Activated naive CD8-positive, alpha-beta T cell treated with anti-CD3 and anti-CD28 coated beads, Interleukin-2, amount 10 ng/mL, durations not matched to agents 7 days and 5 days (primary cell): ENCODE data around the gene ELAVL4. TPM values are rescaled to one million over a fixed set of nuclear protein-coding genes. Genes with fewer than 3 reads are reported as not detected.

Experiments used
- ATAC-seq: fragments of 150-1000 bp; cut with Tn5 transposase; one replicate; pipeline ENCODE4 v1.10.0; 2021; ENCODE audit warnings: low read depth, moderate library complexity
- POLR2A ChIA-PET: fragments of 350-600 bp; sonication (Branson Sonifier 250); formaldehyde crosslinking; loops from one replicate; lab custom pipeline; 2021; ENCODE audit warnings: antibody characterized with exemption; lab: Charles Lee
- DNase-seq: peaks from one replicate; pipeline ENCODE4 v3.0.0; 2021
- H3K27ac Mint-ChIP-seq: one replicate; pipeline ENCODE4 v1.8.0; 2022; ENCODE audit warnings: mild to moderate bottlenecking, mixed read lengths
- H3K27me3 Mint-ChIP-seq: one replicate; pipeline ENCODE4 v1.8.0; 2022; ENCODE audit warnings: mild to moderate bottlenecking, moderate library complexity, mixed read lengths
- H3K36me3 Mint-ChIP-seq: one replicate; pipeline ENCODE4 v1.8.0; 2021; ENCODE audit warnings: mild to moderate bottlenecking, mixed read lengths
- H3K4me1 Mint-ChIP-seq: one replicate; pipeline ENCODE4 v1.8.0; 2021; ENCODE audit warnings: mixed read lengths
- H3K4me3 Mint-ChIP-seq: one replicate; pipeline ENCODE4 v1.8.0; 2022; ENCODE audit warnings: mild to moderate bottlenecking, moderate library complexity, mixed read lengths
- H3K9me3 Mint-ChIP-seq: one replicate; pipeline ENCODE4 v1.8.0; 2021; ENCODE audit warnings: mixed read lengths
- total RNA-seq, 2 experiments: library from RNA; stranded (reverse); gene quantifications; one replicate each; pipeline ENCODE4 v1.2.3, GENCODE V29; 2021

Gene ELAVL4
- not detected for total RNA-seq

DNA sequence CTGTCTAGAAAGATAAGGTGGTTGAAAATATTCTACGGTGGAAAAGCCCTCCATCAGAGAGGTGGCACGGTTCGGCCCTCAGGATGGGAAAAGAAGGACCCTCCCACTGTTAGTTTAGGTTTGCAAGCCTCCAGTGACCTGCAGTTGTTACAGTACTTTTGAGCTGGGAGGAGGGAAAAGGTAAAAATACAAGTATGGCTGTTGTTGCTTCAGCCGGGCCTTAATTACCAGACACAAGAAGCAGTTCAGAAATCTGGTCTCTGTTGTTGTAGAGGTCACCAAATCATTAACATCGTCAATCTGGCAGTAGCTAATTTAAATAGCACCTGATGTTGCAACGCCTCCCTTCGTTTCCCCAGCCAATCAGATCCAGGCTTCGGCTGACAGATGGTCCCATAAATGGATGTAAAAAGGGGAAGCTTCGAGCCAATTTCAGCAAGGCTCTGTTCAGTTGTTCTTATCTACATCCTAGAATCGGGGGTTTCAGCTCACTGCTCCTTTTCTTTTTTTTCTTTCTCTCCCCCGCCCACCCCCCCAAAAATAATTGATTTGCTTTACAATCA is at the start of gene ELAVL4:
TSS of gene ELAVL4 (plus strand) at position 424 of the 563 bp plus-strand sequence. CDS start 270 bp downstream, outside the sequence.
- no peaks in the 10 kb centered on the region for H3K36me3 Mint-ChIP-seq

DNA sequence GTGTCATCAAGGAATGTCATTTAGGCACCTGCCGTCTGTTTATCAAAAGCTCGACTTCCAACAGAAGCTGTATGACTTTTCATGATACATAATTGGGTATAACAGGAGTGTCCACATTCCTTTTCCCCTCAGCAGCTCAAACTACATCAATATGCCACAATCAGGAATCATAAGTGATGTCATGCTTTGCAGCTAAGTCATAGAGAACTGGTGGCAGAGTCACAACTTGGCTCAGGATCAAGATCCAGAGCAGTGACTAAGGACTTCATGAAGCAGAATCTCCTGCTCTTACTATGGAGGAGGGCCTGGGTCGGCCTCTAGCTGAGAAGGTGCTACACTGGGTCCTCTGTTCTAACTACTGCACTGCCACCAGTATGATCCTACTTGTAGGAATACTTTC is 48.4 kb upstream of the ELAVL4 start:
- Mint-ChIP-seq H3K36me3 (no peaks in the 10 kb centered on the region), H3K27me3 (no peaks in the 10 kb centered on the region), H3K9me3 (no peaks in the 10 kb centered on the region), H3K4me3 (no peak overlapping the region), H3K27ac (no peak overlapping the region), H3K4me1 (no peaks in the 10 kb centered on the region)
- DNase-seq, result no peak
- ATAC-seq, result no peak
- POLR2A ChIA-PET, result no interaction called here

More for the DNA sequence above, at the start of gene ELAVL4:
- Mint-ChIP-seq H3K4me1 (peaks cover 12% of the 10 kb centered on the region), H3K27ac (no peak within 1 kb of the TSS), H3K9me3 (no peaks in the 10 kb centered on the region), H3K27me3 (peaks cover 35% of the 10 kb centered on the region), H3K4me3 (peak within 1 kb of the TSS; percentile 60)
- no peak for ATAC-seq
- no peak for DNase-seq
- POLR2A ChIA-PET, result no interaction called here

DNA sequence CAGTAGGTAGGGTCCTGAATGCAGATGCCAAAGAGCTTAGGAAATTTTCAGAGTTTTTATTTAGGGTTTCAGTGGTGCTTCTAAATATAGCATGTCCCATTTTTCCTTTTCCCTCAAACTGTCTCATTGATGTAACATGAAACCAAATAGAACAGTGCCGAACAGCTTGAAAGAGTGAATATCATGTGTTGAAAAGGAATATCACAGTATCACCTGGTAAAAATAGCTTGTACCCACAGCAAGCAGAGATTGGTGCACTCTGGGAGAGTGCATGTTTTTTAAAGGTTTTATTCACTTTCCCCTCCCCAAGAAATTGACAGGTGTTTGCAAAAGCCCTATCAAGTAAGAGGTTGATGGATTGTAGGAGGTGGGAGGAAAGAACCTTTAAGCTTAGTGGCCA is 41.9 kb upstream of the ELAVL4 start:
- DNase-seq, result no peak
- no peaks in the 10 kb centered on the region for H3K36me3 Mint-ChIP-seq
- H3K4me3 Mint-ChIP-seq, result no peak overlapping the region
- H3K27ac Mint-ChIP-seq, result no peak overlapping the region
- POLR2A ChIA-PET, result no interaction called here
- no peak for ATAC-seq
- no peaks in the 10 kb centered on the region for H3K9me3 Mint-ChIP-seq
- no peaks in the 10 kb centered on the region for H3K4me1 Mint-ChIP-seq
- no peaks in the 10 kb centered on the region for H3K27me3 Mint-ChIP-seq

DNA sequence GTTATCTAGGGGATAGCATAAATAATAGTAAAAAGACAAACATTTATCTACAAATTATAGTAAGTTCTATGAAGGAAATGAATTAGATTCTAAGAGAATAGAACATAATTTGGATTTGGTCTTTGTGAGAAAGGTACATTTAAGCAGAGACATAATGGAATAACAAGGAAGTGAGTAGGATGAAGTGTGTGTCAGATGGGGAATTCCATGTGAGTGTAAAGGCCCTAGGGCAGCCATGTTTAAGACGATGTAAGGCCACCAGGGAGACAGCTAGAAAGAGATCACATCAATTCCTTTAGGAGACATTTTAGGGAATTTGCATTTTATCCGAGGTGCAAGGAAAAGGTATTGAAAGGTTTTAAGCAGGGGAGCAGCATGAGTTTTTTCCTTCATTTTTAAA is 33.8 kb upstream of the ELAVL4 start:
- Mint-ChIP-seq H3K27me3 (no peaks in the 10 kb centered on the region), H3K4me3 (no peak overlapping the region), H3K9me3 (no peaks in the 10 kb centered on the region), H3K4me1 (no peaks in the 10 kb centered on the region), H3K27ac (no peak overlapping the region), H3K36me3 (no peaks in the 10 kb centered on the region)
- POLR2A ChIA-PET, result no interaction called here
- no peak for DNase-seq
- no peak for ATAC-seq

DNA sequence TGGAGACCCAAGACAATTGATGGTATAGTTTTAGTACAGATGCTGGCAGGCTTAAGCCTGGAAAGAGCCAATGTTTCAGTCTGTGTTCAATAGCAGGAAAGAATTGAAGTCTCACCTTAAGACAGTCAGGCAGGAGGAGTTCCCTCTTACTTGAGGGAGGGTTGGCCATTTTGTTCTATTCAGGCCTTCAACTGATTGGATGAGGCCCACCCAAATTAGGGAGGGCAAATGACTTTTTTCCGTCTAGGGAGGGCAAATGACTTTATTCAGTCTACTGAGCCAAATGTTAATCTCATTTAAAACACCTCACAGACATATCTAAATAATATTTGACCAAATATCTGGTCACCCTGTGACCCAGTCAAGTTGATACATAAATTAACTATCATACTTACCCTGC is 31.4 kb upstream of the ELAVL4 start:
- no peak overlapping the region for H3K4me3 Mint-ChIP-seq
- H3K36me3 Mint-ChIP-seq, result no peaks in the 10 kb centered on the region
- no peaks in the 10 kb centered on the region for H3K27me3 Mint-ChIP-seq
- no peaks in the 10 kb centered on the region for H3K4me1 Mint-ChIP-seq
- no peaks in the 10 kb centered on the region for H3K9me3 Mint-ChIP-seq
- ATAC-seq (no peak), DNase-seq (no peak)
- POLR2A ChIA-PET, result no interaction called here
- H3K27ac Mint-ChIP-seq, result no peak overlapping the region

DNA sequence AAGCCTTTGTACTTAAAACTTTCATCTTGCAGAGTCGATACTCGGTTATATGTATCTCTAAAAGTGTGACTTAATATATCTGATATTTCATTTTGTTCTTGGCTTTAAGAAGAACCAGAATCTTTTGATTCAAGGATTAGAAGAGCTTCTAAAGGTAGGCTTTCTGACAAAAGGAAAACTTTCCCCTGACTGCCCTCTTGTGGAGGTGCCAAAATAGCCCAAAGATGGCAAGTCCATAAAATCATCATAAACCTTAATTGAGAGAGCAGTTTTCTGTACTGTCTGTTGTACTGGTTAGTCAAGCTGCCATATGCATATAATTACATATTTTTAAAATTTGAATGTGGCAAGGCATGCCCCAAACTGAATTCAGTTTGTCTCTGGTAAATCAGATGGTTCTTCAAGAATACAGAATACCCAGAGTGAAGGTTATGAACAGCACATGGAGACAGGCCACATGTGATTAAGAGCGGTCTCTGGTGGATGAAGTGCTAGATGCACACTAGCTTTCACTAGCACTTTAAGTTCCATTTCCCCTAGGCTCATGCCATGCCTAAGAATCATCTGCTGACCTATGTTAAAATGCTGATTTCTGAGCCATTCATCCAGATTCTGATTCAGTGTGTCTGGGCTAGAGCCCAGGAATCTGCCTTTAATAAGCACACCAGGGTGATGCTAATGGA is 27.7 kb upstream of the ELAVL4 start:
- ATAC-seq (no peak), DNase-seq (no peak)
- H3K9me3 Mint-ChIP-seq, result no peaks in the 10 kb centered on the region
- POLR2A ChIA-PET, result no interaction called here
- H3K4me1 Mint-ChIP-seq, result no peaks in the 10 kb centered on the region
- no peak overlapping the region for H3K27ac Mint-ChIP-seq
- peaks cover 1% of the 10 kb centered on the region for H3K27me3 Mint-ChIP-seq
- no peaks in the 10 kb centered on the region for H3K36me3 Mint-ChIP-seq
- H3K4me3 Mint-ChIP-seq, result no peak overlapping the region

DNA sequence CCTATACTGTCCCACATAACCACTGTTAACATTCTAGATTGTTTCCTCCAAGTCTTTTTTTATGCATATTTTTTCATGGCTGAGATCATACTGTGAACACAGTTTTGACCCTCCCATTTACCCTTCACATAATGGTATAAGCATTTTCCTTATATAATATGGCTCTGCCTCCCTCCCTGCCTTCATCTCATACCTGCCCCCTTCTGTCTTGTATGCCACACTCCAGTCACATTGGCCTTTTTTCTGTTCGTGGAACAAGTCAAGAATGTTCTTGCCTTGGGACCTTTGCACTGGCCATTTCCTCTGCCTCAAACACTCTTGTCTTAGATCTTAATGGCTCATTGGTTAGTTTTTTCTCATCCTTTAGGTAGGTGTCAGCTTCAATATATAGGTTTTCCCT is 24.3 kb upstream of the ELAVL4 start:
- H3K9me3 Mint-ChIP-seq, result no peaks in the 10 kb centered on the region
- H3K4me3 Mint-ChIP-seq, result no peak overlapping the region
- no peak for ATAC-seq
- POLR2A ChIA-PET, result no interaction called here
- no peak overlapping the region for H3K27ac Mint-ChIP-seq
- no peaks in the 10 kb centered on the region for H3K4me1 Mint-ChIP-seq
- no peaks in the 10 kb centered on the region for H3K36me3 Mint-ChIP-seq
- DNase-seq, result no peak
- H3K27me3 Mint-ChIP-seq, result peaks cover 1% of the 10 kb centered on the region

DNA sequence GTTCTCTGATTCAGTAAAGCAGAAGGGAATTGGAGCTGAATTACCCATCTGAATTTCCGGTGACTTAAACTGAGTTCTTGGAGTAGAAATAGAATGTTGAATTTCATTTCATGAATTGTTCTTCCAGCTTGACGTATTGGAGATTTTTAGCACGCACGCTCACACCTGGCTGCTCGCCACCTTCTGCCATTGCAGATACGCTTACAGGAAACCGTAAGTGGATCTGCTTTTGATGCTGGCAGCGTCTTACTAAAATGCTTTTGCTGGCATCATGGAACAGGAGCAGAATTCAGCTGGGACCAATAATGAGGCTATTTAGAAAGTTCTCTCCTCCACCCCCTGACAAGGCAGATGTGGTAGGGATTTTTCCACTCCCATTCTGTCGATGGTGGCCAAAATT is 17.7 kb upstream of the ELAVL4 start:
- Mint-ChIP-seq H3K4me3 (no peak overlapping the region), H3K36me3 (no peaks in the 10 kb centered on the region), H3K9me3 (no peaks in the 10 kb centered on the region), H3K27me3 (peaks cover 2% of the 10 kb centered on the region), H3K27ac (no peak overlapping the region), H3K4me1 (no peaks in the 10 kb centered on the region)
- no peak for DNase-seq
- no peak for ATAC-seq
- POLR2A ChIA-PET, result no interaction called here

DNA sequence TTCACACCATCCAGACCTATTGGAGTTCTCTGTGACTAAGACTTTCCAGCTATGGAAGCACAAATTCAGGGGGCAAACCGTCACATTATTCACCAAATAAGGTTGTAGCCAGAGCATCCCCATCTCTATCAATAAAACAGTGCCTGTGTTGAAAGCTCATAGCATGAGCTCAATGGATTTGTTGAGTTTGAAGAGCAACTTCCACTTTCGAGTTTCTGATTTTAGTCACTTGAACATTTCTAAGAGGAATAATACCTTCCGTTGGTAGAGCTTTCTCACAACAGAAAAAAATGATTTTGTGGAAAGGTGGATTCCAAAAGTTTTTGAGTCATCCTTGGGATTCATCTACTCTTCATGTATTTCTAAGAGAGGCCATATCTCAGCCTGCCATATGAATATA is 13.0 kb upstream of the ELAVL4 start:
- ATAC-seq, result no peak
- POLR2A ChIA-PET, result no interaction called here
- H3K4me1 Mint-ChIP-seq, result no peaks in the 10 kb centered on the region
- H3K9me3 Mint-ChIP-seq, result no peaks in the 10 kb centered on the region
- H3K36me3 Mint-ChIP-seq, result no peaks in the 10 kb centered on the region
- no peak for DNase-seq
- no peak overlapping the region for H3K4me3 Mint-ChIP-seq
- no peaks in the 10 kb centered on the region for H3K27me3 Mint-ChIP-seq
- no peak overlapping the region for H3K27ac Mint-ChIP-seq

DNA sequence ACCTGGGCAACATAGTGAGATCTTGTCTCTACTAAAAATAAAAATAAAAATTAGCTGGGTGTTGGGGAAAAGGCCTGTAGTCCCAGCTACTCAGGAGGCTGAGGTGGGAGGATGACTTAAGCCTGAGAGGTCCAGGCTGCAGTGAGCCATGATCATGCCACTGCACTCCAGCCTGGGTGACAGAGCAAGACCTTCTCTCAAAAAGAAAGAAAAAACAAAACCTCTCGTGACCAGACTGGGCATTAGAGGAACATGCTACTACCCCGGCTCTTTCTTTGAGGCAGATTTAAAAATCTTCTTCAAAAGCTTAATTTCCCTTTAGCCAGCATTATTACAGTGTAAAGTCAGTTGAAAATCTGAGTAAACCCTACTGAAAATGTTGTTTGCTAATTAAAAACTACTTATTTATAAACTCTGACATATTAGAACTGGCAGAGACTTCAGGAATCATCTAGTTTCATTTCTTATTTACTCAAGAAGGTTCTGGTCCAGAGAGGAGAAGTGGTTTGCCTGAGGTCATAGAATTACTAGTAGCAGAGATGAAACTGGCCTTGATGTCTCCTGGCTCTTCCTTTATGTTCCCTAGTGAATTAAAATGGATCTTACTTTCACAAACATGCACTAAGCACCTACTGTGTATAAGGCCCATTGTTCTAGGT is 11.6 kb upstream of the ELAVL4 start:
- ATAC-seq (no peak), DNase-seq (no peak)
- no peak overlapping the region for H3K4me3 Mint-ChIP-seq
- H3K36me3 Mint-ChIP-seq, result no peaks in the 10 kb centered on the region
- H3K27me3 Mint-ChIP-seq, result no peaks in the 10 kb centered on the region
- H3K27ac Mint-ChIP-seq, result no peak overlapping the region
- no peaks in the 10 kb centered on the region for H3K9me3 Mint-ChIP-seq
- no peaks in the 10 kb centered on the region for H3K4me1 Mint-ChIP-seq
- POLR2A ChIA-PET, result no interaction called here

DNA sequence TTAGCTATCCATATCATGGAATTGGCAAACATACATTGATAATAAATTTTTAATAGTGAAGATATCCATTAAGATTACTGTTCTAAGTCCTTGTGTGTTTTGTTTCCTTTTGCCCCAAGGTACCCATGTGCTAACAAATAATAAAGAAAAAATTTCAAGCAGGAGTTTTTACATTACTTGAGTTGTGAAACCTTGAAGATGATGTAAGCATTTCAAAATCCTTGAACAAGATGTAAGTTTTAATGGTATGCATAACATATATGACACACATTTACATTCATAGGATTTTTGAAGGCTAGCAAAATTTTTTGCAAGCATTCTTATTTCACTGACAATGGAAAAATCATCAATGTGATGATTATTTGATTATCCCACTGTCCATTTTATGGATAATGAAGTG is 10.9 kb upstream of the ELAVL4 start:
- Mint-ChIP-seq H3K36me3 (no peaks in the 10 kb centered on the region), H3K9me3 (no peaks in the 10 kb centered on the region), H3K27ac (no peak overlapping the region), H3K27me3 (no peaks in the 10 kb centered on the region), H3K4me1 (no peaks in the 10 kb centered on the region), H3K4me3 (no peak overlapping the region)
- POLR2A ChIA-PET, result no interaction called here
- DNase-seq (no peak), ATAC-seq (no peak)

DNA sequence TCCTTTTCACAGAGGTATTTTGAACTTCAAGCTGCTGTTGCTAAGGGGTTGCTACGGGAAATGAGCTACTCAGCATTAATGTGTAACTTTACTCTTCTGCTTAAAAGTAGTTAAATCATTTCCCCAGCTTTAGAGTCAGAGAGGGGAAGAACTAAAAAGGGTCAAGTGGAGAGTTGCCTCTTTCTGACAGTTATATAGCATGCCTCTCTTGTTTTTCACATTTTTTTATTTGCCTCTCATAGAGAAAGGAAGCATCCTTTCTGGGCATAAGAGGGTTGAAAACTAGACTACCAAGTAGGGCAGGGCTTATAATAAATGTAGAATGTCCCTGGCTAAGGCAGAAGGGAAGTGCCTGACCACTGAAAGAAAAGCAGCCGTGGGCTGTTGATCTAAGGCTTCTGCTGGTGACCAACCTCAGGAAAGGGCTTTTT is 10.1 kb upstream of the ELAVL4 start:
- DNase-seq, result no peak
- Mint-ChIP-seq H3K4me1 (no peaks in the 10 kb centered on the region), H3K27ac (no peak overlapping the region), H3K9me3 (no peaks in the 10 kb centered on the region), H3K36me3 (no peaks in the 10 kb centered on the region), H3K27me3 (no peaks in the 10 kb centered on the region), H3K4me3 (no peak overlapping the region)
- POLR2A ChIA-PET, result no interaction called here
- ATAC-seq, result no peak

DNA sequence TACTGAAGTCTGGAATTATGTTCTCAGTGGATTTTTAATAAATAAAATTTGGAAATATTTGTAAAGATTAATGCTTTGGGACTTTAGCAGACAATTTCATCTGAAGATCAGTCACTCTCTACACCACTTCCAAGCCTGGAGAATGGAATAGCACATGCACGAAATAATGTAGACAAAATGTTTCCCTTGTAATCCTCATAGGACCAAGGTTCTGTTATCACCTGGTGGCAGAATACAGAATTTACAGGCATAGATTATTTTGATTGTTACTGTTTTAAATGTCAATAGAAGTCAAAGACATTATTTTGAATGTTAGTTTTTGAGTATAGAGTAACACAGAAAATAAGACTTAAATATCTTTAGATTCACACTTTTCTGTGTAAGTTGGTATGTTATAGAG is 9.1 kb upstream of the ELAVL4 start:
- Mint-ChIP-seq H3K9me3 (no peaks in the 10 kb centered on the region), H3K27ac (no peak overlapping the region), H3K27me3 (no peaks in the 10 kb centered on the region), H3K36me3 (no peaks in the 10 kb centered on the region), H3K4me3 (no peak overlapping the region), H3K4me1 (no peaks in the 10 kb centered on the region)
- no peak for DNase-seq
- POLR2A ChIA-PET, result no interaction called here
- ATAC-seq, result no peak

DNA sequence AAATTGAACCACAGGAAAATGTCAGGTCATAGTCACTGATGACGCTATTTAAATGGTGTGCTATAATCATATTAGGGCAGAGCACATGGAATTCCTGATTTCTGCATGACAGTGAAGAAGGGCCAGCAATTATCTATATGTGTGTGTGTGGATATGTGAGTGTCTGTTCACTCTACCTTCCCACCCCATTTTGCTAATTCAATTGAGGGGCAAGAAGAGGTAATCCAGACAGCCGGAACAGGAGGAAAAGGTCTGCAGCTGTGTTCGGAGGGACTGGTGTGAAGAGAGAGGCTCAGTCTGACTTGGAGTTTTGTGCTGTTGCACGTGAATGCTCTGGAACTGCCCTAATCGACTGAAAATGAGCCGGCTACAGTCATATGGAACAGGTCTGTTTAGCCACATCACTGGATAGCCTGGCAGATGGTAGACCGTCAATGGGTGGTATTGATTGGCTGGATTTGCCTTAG is 5.1 kb upstream of the ELAVL4 start:
- no peaks in the 10 kb centered on the region for H3K4me1 Mint-ChIP-seq
- no peak for DNase-seq
- H3K4me3 Mint-ChIP-seq, result no peak overlapping the region
- peaks cover 5% of the 10 kb centered on the region for H3K27me3 Mint-ChIP-seq
- H3K9me3 Mint-ChIP-seq, result no peaks in the 10 kb centered on the region
- ATAC-seq, result no peak
- H3K36me3 Mint-ChIP-seq, result no peaks in the 10 kb centered on the region
- H3K27ac Mint-ChIP-seq, result no peak overlapping the region
- POLR2A ChIA-PET, result no interaction called here
